GM19395 (cell line): ENCODE results near the gene TWSG1.
"Not testable (repeated sequence)": the region's sequence is repeated elsewhere in the genome, so short reads cannot be mapped to it uniquely, and the experiment has no call there.

Experiments used
- ATAC-seq: cut with Tn5 transposase; IDR thresholded peaks from one replicate; pipeline ENCODE4 v1.9.1; 2021; ENCODE audit warnings: mild to moderate bottlenecking, moderate library complexity; ENCODE audit not compliant: unreplicated experiment

The TWSG1 gene

GRCh38 chr18:9449600-9450414, 115.2 kb downstream of the TWSG1 start:
- ATAC-seq, result no peak

GRCh38 chr18:9450920-9451319, 116.3 kb downstream of the TWSG1 start:
- ATAC-seq, result not testable (repeated sequence)
